ENCODE results near the gene JAKMIP3.

Gene JAKMIP3

DNA sequence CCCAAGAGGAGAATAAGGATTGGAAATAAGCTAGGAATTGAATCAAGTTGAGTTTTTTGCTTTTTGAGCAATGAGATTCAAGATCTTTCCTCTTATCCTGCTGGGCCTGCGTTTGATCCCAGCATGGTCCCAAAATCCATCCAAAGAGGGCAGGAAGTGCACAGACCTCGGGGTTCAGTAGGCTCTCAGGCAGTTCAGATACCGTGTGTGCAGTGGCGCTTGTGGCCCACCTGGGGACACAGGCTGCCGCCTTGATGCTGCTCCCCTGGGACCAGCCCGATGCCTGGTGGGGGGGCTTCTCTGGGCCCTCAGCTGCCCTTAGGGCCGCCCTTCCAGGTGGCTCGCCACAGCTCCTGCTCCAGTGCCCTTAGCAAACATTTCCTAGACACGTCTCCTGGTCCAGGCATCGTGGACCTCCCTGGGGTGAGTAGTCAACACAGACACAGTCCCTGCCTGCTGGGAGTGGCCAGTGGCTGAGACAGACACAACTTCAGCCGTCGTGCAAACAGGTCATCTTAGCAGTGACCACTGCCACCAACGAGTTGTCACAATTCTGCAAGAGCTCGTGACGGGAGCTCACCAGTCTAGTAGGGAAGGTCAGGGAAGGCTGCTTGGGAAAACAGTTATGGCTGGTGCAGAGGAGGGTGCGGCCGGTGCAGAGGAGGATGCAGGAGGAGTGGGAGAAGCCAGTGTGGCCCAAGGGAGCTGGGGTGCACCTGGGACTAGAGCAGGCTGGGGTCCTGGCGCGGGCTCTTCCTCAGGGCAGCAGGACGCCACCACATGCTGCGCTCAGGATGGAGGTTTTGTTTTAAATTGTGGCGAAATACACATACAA is 21.7 kb upstream of the JAKMIP3 start:
- DNase-seq (ENCODE audit: low read depth in 2 of 2), result no peak

- no peak for DNase-seq (ENCODE audit: low read depth in 2 of 2)
These were observed 20.9 kb upstream of the JAKMIP3 start for GRCh38 chr10:132044803-132045202.

DNA sequence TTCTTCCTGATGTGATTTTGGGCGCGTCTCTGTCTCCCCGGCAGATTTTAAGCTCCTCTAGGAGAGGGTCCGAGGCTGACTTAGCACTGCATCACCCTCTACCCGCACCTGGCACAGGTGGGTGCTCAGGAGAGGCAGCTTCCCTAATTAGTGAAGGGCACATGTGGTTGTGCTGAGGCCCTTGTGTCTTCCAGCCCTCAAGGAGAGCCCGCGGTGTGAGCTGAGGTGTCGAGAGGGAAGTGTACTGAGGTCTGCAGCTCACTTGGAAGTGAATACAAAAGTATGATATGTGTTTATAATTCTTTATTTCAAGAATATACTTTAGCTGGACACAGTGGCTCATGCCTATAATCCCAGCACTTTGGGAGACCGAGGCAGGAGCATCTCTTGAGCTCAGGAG is 20.4 kb upstream of the JAKMIP3 start:
- no peak for DNase-seq (ENCODE audit: low read depth in 2 of 2)

DNA sequence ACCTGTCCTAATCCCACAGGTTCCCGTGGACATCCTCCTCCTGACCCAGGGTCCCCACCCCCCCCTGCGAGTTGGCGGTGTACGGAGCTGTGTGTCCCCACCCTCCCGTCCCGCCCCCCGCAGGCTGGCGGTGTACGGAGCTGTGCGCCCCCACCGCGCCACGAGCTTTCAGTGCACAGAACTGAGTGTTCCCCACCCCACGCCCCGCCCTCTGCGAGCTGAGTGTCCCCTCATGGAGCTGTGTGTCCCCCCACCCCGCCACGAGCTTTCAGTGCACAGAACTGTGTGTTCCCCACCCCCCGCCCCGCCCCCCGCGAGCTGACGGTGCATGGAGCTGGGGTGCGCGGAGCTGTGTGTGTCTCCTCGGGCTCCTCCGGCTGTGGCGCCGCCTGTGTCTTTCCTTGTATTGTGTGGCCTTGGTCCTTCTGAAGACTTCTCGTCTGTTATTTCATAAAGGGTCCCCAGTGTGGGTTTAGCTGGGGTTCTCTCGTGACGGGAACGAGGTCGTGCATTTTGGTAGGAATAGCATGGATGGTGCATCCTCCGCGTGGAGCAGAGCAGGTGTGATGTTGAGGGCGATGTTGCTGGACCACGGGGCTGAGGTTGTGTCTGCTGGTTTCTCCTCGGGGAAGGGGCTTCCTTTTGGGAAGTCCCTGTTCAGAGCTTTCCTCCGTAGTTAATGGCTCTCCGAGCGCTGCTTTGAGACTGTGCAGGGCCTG is 18.0 kb upstream of the JAKMIP3 start:
- DNase-seq (ENCODE audit: low read depth in 2 of 2), result no peak

- no peak for DNase-seq (ENCODE audit: low read depth in 2 of 2)
These were observed 17.5 kb upstream of the JAKMIP3 start for GRCh38 chr10:132048294-132048667.

GRCh38 chr10:132050191-132050590 is 15.6 kb upstream of the JAKMIP3 start:
- DNase-seq (ENCODE audit: low read depth in 2 of 2), result no peak

DNA sequence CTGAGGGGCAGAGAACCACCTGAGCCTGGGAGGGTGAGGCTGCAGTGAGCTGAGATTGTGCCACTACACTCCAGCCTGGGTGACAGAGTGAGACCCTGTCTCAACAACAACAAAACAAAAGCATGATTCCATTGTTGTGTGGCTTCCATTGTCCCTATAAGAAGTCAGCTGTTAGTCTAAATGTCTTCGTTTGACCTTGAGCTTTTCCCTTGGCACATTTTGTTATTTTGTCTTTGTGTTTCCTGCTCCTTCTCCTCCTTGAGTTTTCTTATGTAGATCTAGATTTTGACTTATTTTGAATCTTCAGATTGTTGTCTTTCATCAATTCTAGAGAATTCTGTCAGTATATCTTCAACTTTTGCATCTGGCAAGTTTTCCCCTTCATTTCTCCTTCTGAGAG is 13.6 kb upstream of the JAKMIP3 start:
- DNase-seq (ENCODE audit: low read depth in 2 of 2), result no peak

DNA sequence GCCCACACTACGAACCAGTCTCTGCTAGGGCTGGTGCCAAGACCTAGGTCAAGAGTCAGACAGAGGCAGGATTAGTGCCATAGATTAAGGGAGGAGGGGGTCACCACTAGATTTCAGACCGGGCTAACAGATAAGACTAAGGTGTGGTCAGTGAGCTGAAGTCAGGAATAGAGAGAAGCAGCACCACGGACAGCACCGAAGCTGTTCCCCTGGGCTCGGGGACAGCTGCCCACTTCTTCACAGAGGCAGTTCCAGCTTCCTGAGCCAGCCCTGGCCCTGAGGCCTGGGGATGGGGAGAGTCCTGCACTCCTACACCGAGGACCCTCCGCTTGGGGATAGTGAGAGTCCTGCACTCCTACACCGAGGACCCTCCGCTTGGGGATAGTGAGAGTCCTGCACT is 11.2 kb upstream of the JAKMIP3 start:
- no peak for DNase-seq (ENCODE audit: low read depth in 2 of 2)

GRCh38 chr10:132055616-132056015 is 10.1 kb upstream of the JAKMIP3 start:
- no peak for DNase-seq (ENCODE audit: low read depth in 2 of 2)

GRCh38 chr10:132056663-132057062 is 9.1 kb upstream of the JAKMIP3 start:
- DNase-seq (ENCODE audit: low read depth in 2 of 2), result no peak

DNA sequence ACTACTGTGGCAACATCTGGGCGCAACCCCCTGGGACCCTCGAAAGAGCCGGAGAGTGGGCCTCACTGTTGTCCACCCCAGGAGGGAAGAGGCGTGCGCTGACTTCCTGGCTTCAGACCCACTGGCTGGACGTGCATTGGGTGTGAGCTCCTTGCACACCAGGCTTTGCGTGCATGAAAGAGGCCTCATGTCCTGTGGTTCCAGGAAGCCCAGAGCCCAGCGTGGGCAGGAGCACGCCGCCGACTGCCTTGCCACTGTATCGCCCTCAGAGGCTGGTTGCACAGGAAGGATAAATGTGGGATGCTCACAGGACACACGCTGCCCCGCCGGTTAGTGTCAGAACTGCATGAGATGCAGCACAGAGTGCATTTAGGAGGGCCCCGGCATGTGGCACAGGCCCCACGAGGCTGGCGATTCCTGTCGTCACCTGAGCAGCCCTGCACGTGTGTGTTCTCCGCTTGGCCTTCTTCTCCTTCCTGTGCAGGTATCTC is 8.5 kb upstream of the JAKMIP3 start:
- DNase-seq (ENCODE audit: low read depth in 2 of 2), result no peak

- no peak for DNase-seq (ENCODE audit: low read depth in 2 of 2)
These were observed 7.5 kb upstream of the JAKMIP3 start for GRCh38 chr10:132058111-132058745.

DNA sequence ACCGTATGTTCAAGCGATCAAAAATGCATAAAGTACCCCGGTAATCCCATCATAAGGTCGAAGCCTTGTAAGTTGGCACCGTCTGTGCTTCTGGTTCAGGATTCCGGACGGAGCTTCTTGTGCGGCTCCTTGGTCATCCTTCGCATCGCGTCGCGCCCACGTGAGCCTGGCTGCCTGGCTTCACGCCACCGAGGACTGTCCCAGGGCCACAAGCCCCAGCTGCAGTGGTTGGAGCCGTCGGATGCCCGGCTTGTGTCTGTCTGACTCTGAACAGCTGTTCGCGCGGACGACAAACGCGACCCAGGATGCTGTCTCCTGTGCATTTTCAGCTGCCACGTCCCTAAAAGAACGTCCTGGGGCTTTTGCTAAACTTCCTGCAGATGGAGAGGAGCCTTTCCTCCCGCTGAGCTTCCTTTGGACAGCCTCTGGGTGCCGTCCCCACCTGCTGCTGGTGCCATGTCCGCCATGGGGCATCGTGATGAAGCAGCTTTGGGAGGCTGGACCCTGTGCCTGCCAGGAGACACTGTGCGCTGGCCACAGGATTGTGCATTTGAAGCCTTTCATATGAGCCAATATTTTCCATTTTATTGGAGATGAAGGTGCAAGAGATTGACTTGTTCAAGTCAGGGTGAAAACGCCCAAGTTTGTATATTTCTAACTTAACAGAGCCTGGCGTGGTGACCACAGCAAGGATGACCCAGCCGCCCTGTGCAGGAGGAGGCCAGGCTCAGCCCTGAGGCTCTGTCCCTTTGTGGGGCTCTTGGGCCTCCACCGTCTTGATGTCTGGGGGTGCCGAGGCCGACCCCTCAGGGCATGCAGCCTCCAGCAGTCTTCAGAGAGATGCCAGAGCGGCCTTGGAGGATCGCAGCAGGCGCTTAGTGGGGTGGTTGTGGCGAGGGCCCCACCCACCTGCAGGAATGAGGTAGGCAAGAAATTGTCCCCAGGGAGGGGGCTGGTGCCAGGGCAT is 6.7 kb upstream of the JAKMIP3 start:
- DNase-seq (ENCODE audit: low read depth in 2 of 2), result no peak

GRCh38 chr10:132059760-132060508 is 5.8 kb upstream of the JAKMIP3 start:
- DNase-seq (ENCODE audit: low read depth in 2 of 2), result no peak

GRCh38 chr10:132061030-132061429 is 4.7 kb upstream of the JAKMIP3 start:
- DNase-seq (ENCODE audit: low read depth in 2 of 2), result no peak

GRCh38 chr10:132061465-132061864 is 4.3 kb upstream of the JAKMIP3 start:
- DNase-seq (ENCODE audit: low read depth in 2 of 2), result no peak

DNA sequence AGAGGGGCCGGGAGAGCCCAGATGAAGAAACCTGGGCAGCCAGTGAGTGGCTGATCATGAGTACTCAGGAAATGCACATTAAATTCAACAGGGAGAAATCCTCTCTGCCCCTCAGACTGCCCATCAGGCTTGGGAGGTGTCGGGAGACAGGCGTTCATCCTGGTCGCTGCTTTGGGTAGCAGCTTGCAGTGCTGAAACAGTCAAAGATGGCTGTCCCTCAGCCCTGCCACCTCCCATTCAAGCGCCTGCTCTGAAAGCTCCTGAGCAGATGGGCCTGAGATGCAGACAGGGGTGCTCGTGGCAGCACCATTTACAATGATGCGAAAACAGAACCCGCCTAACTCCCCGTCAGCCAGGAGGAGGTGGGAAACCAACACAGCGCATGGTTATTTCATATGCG is 3.6 kb upstream of the JAKMIP3 start:
- no peak for DNase-seq (ENCODE audit: low read depth in 2 of 2)

DNA sequence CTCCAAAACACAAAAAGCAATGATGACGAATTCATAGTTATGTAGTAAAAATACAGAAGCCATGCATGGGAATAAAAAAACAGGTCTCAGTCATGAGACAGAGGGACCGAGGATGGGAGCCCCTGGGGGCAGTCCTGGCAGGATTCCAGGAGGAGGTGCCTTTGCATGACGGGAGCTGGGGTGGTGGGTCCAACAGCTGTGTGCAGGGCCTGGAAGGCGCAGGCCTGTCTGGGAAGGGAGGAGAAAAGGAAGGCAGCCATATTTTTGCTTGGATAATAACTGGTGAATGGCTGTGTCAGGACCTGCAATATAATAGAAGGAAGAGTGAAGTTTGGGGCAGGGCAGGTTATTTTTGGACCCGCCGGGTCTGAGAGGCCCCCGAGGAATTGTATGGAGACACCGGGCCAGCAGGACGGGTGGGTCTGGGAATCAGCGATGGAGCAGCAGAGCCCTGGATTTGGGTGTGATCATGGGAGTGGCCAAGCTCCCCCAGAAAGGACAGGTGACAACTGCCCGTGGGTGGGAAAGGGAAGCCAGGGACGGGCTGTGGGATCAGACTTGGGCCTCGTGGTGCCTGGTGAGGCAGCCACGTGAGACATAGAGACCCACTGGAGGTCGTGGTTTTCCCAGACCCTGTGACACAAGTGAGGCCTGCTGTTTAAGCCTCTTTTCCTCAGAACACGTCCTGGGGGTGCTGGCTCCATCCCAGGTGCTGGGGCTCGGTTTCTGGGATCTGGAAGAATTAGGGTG is 2.9 kb upstream of the JAKMIP3 start:
- no peak for DNase-seq (ENCODE audit: low read depth in 2 of 2)

DNA sequence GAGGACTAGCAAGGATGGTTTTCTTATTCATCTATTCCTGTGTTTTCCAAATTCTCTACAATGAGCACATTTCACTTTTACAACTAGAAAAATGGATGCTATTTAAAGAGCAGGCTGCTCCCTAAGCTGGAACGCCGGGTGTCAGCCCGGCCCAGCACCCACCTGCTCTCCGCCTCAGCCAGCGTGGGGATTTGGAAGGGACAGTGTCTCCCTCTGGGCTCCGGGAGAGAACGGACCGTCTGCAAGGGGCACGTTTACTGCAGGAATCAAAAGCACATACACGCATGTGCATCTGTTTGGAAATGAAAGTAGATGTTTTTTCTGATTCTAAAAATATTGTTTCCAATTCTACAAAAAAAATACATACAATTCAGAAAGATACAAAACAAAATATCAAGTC is 2.3 kb upstream of the JAKMIP3 start:
- DNase-seq (ENCODE audit: low read depth in 2 of 2), result no peak
